ENCODE measurements around the gene TRIO.

TRIO gene

DNA sequence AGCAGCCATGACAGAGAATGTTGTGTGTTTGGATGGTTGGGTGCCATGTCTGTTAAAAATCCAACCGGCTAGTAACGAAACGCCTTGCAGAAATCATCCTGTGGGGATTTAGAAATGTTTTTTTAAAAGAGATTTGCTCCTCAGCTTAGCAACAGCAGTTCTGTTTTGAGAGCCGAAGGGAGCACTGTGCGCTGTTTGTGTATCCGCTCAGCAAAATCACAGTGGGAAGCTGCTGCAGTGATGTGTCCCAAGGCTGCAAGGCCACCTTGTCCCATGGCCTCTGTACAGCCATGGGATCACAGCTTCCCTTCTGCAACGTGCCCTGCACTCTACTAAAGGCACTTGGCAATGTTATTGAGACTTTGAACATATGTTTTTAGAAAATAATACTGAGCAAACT is 40.9 kb downstream of the TRIO start:
- no peak for DNase-seq (ENCODE audit: low read depth in 1 of 2, low spot score in 1 of 2)

DNA sequence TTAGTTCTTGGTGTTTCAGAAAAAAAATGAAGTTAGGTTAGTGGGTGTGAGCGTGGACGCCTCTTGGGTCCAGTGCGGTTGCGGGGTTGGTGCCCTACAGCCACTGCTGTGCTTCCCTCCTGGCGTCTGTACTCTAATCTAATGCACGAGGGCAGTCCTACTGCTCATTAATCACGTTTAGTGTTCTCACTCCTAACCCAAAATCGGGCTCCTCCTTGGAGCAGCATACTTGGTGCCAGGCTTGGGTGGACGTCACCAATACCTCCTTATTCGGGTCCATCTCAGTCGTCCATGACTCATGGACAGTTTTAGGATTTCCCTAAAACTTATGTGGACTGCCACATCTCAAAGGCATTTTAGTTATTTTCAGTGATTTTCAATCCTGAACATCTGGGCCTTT is 41.6 kb downstream of the TRIO start:
- no peak for DNase-seq (ENCODE audit: low read depth in 1 of 2, low spot score in 1 of 2)

DNA sequence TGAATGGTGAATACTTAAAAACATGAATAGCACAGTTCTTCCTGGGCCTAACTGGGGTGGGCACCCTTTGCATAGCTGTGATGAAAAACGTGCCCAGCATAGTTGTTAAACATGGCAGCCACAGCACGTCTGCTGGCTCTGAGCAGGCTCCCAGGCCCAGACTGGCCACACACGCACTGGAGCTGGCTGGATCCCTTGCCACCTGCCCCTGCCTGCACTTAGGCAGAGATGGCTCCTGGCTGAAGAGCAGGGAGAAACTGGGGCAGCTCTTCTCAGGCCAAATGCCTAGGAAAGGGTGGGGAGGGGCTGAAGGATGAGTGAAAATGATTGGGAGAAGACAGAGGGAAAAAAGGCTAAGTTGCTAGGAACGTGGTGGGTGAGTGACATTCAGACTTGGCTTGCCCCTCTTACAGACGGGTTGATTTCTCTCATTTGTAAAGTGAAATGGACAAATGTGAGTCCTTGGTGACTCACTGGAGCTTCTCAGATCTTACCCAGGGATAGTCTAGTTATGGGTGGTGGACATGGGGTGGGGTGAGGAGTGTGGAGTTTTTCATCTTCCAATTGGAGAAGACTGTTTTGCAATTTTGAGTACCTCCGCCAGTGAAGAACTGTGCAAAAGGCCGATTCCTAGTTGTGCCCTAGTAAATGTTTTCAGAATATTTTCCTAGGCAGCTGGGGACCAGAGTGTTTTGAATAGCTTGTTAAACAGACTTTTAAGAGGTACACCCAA is 42.4 kb downstream of the TRIO start:
- DNase-seq (ENCODE audit: low read depth in 1 of 2, low spot score in 1 of 2) = no peak

- no peak for DNase-seq (ENCODE audit: low read depth in 1 of 2, low spot score in 1 of 2)
Measured at GRCh38 chr5:14186059-14186830, 43.1 kb downstream of the TRIO start.

DNA sequence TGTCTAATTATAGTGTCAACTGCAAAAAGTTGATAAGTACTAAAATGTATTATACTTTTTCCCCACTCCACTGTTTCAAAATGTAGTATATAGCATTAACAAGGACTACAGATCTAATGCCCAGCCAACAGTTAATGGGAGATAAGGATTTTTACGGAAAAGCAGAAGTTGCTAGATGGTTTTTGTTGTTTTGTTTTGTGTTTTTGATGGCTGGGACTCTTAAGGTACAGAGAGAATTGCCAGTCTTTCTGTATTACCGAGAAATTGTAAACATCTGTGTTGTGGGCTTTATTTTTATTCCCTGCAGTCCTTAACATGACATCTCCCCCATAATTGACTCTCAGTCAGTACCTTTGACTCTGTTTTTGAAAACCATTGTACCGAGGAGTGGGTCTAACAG is 44.0 kb downstream of the TRIO start:
- DNase-seq (ENCODE audit: low read depth in 1 of 2, low spot score in 1 of 2) = no peak

DNA sequence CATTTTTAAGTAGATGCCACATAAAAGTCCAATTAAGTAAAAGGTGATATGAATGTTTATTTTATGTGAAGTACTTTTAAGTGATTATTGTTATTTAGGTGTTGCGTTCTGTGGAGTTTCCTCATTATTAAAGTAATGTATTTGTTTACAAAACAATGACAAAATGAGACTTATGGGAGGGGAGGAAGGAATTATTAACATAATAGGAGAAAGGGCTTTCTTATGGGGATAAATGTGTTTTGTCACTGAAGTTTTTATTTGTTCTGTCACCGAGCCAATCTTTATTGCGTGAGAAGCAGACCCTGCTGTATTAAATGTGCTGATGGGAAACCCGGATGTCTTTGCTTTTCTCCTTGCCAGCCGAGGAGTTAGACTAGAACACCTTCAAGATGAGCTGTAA is 44.5 kb downstream of the TRIO start:
- DNase-seq (ENCODE audit: low read depth in 1 of 2, low spot score in 1 of 2) = no peak

GRCh38 chr5:14188778-14189177 is 45.6 kb downstream of the TRIO start:
- DNase-seq (ENCODE audit: low read depth in 1 of 2, low spot score in 1 of 2) = no peak

DNA sequence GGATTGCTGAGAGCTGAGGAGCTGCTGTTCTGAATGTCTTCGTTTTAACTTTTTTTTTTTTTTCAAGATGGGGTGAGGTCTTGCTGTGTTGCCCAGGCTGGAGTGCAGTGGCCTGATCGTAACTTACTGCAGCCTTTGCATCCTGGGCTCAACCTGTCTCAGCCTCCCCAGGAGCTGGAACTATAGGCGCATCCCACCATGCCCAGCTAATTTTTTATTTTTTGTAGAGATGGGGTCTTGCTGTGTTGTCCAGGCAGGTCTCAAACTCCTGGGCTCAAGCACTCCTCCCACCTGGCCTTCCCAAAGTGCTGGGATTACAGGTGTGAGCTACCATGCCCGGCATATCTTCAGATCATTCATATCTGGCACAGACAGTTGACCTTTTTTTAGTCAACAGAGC is 46.5 kb downstream of the TRIO start:
- DNase-seq (ENCODE audit: low read depth in 1 of 2, low spot score in 1 of 2) = no peak

DNA sequence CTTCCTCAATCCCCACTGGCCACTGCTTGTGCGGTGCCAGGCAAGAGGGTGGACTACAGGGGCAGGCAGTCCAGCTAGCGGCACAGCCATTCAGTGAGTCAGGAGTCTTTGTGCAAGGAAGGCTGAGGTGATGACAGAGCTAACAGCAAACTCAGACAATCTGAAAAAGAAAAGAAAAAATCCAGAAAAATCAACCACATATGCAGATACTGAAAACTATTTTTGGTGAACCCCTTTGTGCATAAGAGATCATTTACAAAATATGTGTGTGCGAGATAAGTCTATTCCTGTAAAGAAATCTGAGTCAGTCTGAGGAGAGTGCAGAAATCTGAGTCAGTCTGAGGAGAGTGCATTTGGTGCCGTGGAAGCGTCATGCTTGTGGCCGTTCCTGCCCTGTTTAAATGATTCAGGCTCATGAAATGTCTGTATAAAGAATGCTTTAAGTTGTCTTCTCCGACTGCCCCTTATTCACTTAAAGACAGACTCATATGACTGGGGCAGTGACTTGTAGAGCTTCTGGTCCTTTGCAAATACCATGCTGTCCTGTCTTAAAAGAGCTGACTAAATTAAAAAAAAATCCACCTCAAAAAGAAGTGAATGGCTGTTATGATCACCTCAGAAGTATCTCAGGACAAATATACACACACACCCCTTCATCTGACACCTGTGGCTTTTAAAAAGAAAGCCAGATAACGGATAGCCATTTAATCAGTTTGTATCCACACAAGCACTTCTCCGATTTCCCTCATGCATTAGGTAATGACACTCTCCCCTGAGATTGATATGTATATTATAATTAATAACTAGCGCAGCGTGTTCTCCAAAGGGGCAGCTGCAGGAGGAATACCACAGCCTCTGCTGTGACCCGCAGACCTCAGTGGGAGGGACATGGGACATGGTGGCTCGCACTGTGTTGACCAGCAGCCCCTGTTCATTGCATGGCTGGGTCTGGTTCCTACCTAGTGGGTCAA is 47.3 kb downstream of the TRIO start:
- DNase-seq (ENCODE audit: low read depth in 1 of 2, low spot score in 1 of 2) = no peak

DNA sequence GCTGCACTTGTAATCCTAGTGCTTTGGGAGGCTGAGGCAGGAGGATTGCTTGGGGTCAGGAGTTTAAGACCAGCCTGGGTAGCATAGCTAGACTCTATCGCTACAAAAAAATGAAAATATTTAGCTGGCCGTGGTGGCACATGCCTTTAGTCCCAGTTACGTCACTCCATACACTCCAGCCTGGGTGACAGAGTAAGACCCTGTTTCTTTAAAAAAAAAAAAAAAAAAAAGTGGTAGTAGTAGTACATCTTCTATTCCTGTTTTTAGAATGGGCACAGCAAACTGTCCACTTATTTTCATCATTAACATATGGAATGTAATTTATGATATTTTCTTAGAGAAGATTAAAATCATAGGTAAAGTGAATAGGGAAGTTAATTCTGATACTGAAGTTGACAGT is 48.2 kb downstream of the TRIO start:
- DNase-seq (ENCODE audit: low read depth in 1 of 2, low spot score in 1 of 2) = no peak

GRCh38 chr5:14193496-14193895 is 50.4 kb downstream of the TRIO start:
- no peak for DNase-seq (ENCODE audit: low read depth in 1 of 2, low spot score in 1 of 2)

GRCh38 chr5:14195588-14195987 is 52.4 kb downstream of the TRIO start:
- no peak for DNase-seq (ENCODE audit: low read depth in 1 of 2, low spot score in 1 of 2)

DNA sequence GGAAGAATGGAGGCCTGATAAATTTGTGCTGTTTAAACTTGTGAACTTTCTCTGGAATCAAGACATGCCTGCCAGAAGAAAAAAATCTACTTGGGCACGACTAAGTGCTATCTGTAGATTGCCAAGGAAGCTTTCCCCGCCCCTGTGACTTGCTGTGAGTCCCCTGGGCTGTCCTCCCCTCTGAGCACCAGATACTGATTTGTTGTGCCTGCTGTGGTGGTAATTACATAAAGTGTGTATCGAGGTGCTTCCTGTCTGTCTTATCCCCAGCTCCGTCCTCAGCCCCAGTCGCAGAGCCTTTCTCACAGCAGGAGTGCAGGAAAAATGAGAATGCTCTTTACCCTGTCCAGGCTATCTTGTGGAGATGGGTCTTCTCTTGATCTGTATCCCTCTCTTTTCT is 53.9 kb downstream of the TRIO start:
- DNase-seq (ENCODE audit: low read depth in 1 of 2, low spot score in 1 of 2) = no peak

- DNase-seq (ENCODE audit: low read depth in 1 of 2, low spot score in 1 of 2) = no peak
Measured at GRCh38 chr5:14199902-14200301, 56.8 kb downstream of the TRIO start.

DNA sequence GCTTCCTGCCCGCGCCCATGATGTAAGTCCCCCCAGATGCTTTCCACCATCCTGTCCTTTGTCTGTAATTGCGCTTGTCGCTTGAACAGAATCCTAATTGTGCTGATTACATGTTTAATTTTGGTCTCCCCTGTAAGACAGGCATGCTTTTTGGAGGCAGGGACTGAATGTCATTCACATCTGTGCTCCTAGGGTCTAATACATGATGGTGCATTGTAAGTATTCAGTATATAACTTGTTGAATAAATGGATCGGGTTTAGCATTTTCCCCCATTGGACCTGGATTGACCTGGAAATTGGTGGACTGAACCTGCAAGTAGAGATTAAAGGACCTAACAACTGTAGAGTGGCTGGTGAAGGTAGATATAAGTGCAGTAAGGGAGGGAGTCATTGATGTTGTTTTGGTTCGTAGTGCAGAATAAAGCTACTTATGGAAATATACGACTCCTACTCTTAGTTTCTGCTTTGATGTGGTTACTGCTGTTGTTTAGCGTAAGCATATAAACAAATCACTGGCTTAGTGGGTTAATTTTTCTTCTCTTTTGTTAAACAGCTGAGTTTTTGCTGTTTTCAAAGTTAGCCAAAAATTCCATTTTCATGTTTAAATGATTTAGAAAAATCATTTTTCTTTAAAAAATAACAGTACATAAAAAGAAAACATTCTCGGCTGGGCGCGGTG is 57.3 kb downstream of the TRIO start:
- no peak for DNase-seq (ENCODE audit: low read depth in 1 of 2, low spot score in 1 of 2)

DNA sequence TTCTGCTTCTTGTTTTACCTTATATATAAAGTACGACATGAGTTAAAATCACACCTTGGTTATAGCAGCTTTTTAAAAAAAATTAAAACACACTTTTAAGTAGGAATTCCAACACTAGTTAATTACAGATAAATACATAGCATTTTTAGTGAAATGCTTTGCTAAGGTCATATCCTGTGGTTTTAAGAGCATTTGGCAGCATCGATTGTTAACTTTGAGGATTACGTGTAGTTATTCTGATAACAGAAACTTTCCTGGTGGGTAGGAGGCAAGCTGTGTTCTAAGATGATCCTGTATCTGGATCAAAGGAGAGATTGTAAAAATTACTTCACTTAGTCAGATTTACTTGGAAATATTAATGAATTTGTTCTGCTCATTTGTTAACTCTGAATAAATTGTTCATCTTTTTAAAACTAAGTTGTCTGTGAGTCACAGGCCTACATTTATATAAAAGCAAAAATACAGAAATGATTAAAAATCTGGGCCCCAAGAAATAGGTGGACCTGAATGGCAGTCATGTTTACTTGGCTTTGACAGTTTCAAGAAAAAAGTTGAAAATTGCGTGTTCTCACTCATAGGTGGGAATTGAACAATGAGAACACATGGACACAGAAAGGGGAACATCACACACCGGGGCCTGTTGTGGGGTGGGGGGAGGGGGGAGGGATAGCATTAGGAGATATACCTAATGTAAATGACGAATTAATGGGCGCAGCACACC is 58.3 kb downstream of the TRIO start:
- no peak for DNase-seq (ENCODE audit: low read depth in 1 of 2, low spot score in 1 of 2)

DNA sequence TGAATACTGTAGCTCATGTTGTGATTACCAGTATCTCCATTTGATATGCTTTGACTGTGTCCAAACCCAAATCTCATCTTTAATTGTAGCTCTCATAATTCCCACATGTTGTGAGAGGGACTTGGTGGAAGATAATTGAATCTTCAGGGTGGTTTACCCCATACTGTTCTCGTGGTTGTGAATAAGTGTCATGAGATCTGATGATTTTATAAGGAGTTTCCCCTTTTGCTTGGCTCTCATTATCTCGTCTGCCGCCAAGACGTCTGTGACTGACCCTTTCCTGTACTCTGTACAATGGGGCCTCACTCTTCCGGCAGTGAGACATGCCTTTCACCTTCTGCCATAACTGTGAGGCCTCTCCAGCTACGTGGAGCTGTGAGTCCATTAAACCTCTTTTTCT is 59.3 kb downstream of the TRIO start:
- DNase-seq (ENCODE audit: low read depth in 1 of 2, low spot score in 1 of 2) = no peak

GRCh38 chr5:14204011-14204670 is 61.0 kb downstream of the TRIO start:
- no peak for DNase-seq (ENCODE audit: low read depth in 1 of 2, low spot score in 1 of 2)

- no peak for DNase-seq (ENCODE audit: low read depth in 1 of 2, low spot score in 1 of 2)
Measured at GRCh38 chr5:14204785-14205321, 61.7 kb downstream of the TRIO start.
